ENCODE results near the gene CDKL5.

GRCh38 chrX:18701621-18702361 is 276.4 kb downstream of the CDKL5 start:
- TF ChIP-seq, protein P1, sequence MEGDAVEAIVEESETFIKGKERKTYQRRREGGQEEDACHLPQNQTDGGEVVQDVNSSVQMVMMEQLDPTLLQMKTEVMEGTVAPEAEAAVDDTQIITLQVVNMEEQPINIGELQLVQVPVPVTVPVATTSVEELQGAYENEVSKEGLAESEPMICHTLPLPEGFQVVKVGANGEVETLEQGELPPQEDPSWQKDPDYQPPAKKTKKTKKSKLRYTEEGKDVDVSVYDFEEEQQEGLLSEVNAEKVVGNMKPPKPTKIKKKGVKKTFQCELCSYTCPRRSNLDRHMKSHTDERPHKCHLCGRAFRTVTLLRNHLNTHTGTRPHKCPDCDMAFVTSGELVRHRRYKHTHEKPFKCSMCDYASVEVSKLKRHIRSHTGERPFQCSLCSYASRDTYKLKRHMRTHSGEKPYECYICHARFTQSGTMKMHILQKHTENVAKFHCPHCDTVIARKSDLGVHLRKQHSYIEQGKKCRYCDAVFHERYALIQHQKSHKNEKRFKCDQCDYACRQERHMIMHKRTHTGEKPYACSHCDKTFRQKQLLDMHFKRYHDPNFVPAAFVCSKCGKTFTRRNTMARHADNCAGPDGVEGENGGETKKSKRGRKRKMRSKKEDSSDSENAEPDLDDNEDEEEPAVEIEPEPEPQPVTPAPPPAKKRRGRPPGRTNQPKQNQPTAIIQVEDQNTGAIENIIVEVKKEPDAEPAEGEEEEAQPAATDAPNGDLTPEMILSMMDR (IDR thresholded peaks at IDR 0.05 in 8 of 11, conservative IDR thresholded peaks at IDR 0.05 in 3 of 11), result no peak
- TF ChIP-seq POLR2A (IDR thresholded peaks at IDR 0.05), result no peak

Data from spleen (tissue), 7 donors.